Keratinocyte (primary cell): ENCODE measurements around the gene SURF1. TPM values are rescaled to one million over a fixed set of nuclear protein-coding genes. Genes with fewer than 3 reads are reported as not detected.

ENCODE experiments used
- DNase-seq: peaks from one replicate; pipeline ENCODE4 v3.0.0-alpha.2; 2011; ENCODE audit warnings: low read depth, missing footprints, low spot score
- FAIRE-seq: peaks from 2 replicates; lab custom pipeline; 2011; peaks lifted over from hg19 to GRCh38; lab: Jason Lieb, UNC
- H2AFZ ChIP-seq: 2 replicates; pipeline ENCODE4 v1.6.0; 2012; ENCODE audit warnings: low read length, control low read depth, inconsistent platforms; ENCODE audit not compliant: control insufficient read depth
- H3K27ac ChIP-seq: 2 replicates; pipeline ENCODE4 v1.5.1; 2011; ENCODE audit warnings: low read length; ENCODE audit not compliant: control insufficient read depth, insufficient read depth
- H3K27me3 ChIP-seq: 3 replicates; pipeline ENCODE4 v1.6.0; 2011; ENCODE audit warnings: low read length; ENCODE audit not compliant: control insufficient read depth, insufficient read depth; ENCODE audit errors: extremely low read depth
- H3K36me3 ChIP-seq, 2 experiments: 2 replicates in 1 of 2; 3 replicates in 1 of 2; pipeline ENCODE4 v1.5.1; 2011; ENCODE audit warnings: low read length in 2 of 2, mild to moderate bottlenecking in 1 of 2; ENCODE audit not compliant: control insufficient read depth in 2 of 2, insufficient read depth in 2 of 2; ENCODE audit errors: extremely low read depth in 1 of 2
- H3K4me1 ChIP-seq: 3 replicates; pipeline ENCODE4 v1.5.1; 2011; ENCODE audit warnings: low read length; ENCODE audit not compliant: control insufficient read depth, insufficient read depth; ENCODE audit errors: extremely low read depth
- H3K4me2 ChIP-seq: 3 replicates; pipeline ENCODE4 v1.6.0; 2011; ENCODE audit warnings: low read depth, low read length; ENCODE audit not compliant: control insufficient read depth, insufficient read depth; ENCODE audit errors: extremely low read depth
- H3K4me3 ChIP-seq, 3 experiments: fragments of 200-600 bp in 1 of 3; sonication (generic) in 1 of 3; 2 replicates in 2 of 3; 3 replicates in 1 of 3; pipeline ENCODE4 v1.5.1; 2011 to 2016; ENCODE audit warnings: low read length in 3 of 3, mild to moderate bottlenecking in 3 of 3, control low read depth in 2 of 3, inconsistent platforms in 1 of 3, low read depth in 1 of 3, mixed read lengths in 1 of 3, mixed run types in 1 of 3, moderate library complexity in 1 of 3; ENCODE audit not compliant: control insufficient read depth in 2 of 3, insufficient read depth in 2 of 3; ENCODE audit errors: extremely low read depth in 1 of 3
- H3K79me2 ChIP-seq: 2 replicates; pipeline ENCODE4 v1.6.0; 2012; ENCODE audit warnings: low read length; ENCODE audit not compliant: control insufficient read depth, insufficient read depth
- H3K9ac ChIP-seq: 3 replicates; pipeline ENCODE4 v1.6.0; 2011; ENCODE audit warnings: low read length; ENCODE audit not compliant: control insufficient read depth, insufficient read depth; ENCODE audit errors: extremely low read depth
- H3K9me1 ChIP-seq: 3 replicates; pipeline ENCODE4 v1.6.0; 2011; ENCODE audit warnings: low read length; ENCODE audit not compliant: control insufficient read depth, insufficient read depth; ENCODE audit errors: extremely low read depth
- H3K9me3 ChIP-seq: 2 replicates; pipeline ENCODE4 v1.5.1; 2012; ENCODE audit warnings: low read depth, low read length; ENCODE audit not compliant: control insufficient read depth
- H4K20me1 ChIP-seq: 3 replicates; pipeline ENCODE4 v1.6.0; 2011; ENCODE audit warnings: low read length; ENCODE audit not compliant: control insufficient read depth, insufficient read depth; ENCODE audit errors: extremely low read depth
- EZH2 ChIP-seq: IDR thresholded peaks from one replicate; pipeline ENCODE4 v1.6.1; 2012; ENCODE audit warnings: inconsistent platforms, mild to moderate bottlenecking, low read length, moderate library complexity
- dilution Hi-C: fragments of 300-500 bp; cut with MboI; formaldehyde crosslinking; loops from one replicate; pipeline ENCODE4 v1.7.0; 2020; ENCODE audit warnings: low sequenced_read_pairs; ENCODE audit not compliant: extremely low pct_ligation_motif_present
- polyA plus RNA-seq, 5 experiments: library from polyadenylated mRNA; depleted of rRNA in 3 of 5; stranded (reverse) in 3 of 5; stranded (forward) in 1 of 5; unstranded in 1 of 5; fragments of >200 nt; gene quantifications; 1 replicate in 1 of 5; 2 replicates in 3 of 5; 3 replicates in 1 of 5; pipeline versions ENCODE4 v1.2.1 to v1.2.3, GENCODE V29; 2011 to 2012; ENCODE audit warnings: missing spikeins in 2 of 5, low read depth in 1 of 5, low replicate concordance in 1 of 5
- TF ChIP-seq, protein P1 (sequence below), 3 experiments: IDR thresholded peaks in 1 of 3; conservative IDR thresholded peaks in 1 of 3; optimal IDR thresholded peaks in 1 of 3; 2 replicates in 2 of 3; 3 replicates in 1 of 3; pipeline versions ENCODE3 to v1.5.1; 2011; ENCODE audit warnings: low read length in 3 of 3, mild to moderate bottlenecking in 3 of 3, moderate library complexity in 2 of 3, control low read depth in 1 of 3, inconsistent platforms in 1 of 3; ENCODE audit not compliant: insufficient read depth in 2 of 3; ENCODE audit errors: extremely low read depth in 1 of 3

Gene SURF1
- polyA plus RNA-seq, 1 donor (not counting 4 experiments of a cell fraction or from before 2014, with no cell fraction given), result 31.1 TPM

DNA sequence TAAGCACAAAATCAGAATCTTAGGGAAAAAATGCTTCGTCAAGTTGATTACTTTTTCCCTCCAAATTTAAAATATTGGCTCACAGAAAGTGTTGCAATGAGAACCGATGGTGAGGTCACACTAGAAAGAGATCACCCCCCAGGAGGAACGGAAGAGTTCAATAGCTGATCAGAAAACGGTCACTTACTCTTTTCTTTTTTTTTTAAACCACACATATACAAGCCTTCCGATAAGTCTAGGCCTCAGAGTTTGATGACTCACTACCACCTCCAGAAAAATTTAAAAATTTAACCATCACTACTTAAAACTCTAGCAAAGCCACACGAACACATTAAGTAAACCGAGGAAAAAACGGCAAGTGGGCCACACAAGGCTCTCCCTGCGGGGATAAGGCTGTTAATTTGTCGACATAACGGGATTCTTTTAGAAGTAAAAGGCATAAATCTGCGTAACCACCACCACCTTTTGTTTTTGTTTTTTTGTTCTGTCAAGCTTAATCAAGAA lies 18.4 kb upstream of the SURF1 start:
- H3K9me1 ChIP-seq, result peaks cover 8% of the 10 kb centered on the region
- H4K20me1 ChIP-seq, result peaks cover 32% of the 10 kb centered on the region
- peaks cover 59% of the 10 kb centered on the region for H3K79me2 ChIP-seq
- H3K27me3 ChIP-seq, result no peaks in the 10 kb centered on the region
- H3K4me2 ChIP-seq, result peak overlapping the region; percentile 81
- peak overlapping the region; percentile 92 for H3K27ac ChIP-seq
- peaks cover 35% of the 10 kb centered on the region for H3K4me1 ChIP-seq
- DNase-seq (no peak), FAIRE-seq (no peak)
- H3K36me3 ChIP-seq, result peaks cover 20 to 21% of the 10 kb centered on the region in 2 experiments
- H3K9me3 ChIP-seq, result no peaks in the 10 kb centered on the region
- TF ChIP-seq EZH2, result no peak
- TF ChIP-seq, protein P1, sequence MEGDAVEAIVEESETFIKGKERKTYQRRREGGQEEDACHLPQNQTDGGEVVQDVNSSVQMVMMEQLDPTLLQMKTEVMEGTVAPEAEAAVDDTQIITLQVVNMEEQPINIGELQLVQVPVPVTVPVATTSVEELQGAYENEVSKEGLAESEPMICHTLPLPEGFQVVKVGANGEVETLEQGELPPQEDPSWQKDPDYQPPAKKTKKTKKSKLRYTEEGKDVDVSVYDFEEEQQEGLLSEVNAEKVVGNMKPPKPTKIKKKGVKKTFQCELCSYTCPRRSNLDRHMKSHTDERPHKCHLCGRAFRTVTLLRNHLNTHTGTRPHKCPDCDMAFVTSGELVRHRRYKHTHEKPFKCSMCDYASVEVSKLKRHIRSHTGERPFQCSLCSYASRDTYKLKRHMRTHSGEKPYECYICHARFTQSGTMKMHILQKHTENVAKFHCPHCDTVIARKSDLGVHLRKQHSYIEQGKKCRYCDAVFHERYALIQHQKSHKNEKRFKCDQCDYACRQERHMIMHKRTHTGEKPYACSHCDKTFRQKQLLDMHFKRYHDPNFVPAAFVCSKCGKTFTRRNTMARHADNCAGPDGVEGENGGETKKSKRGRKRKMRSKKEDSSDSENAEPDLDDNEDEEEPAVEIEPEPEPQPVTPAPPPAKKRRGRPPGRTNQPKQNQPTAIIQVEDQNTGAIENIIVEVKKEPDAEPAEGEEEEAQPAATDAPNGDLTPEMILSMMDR (optimal IDR thresholded peaks at IDR 0.05 in 1 of 3, IDR thresholded peaks at IDR 0.05 in 1 of 3, conservative IDR thresholded peaks at IDR 0.05 in 1 of 3; ENCODE audit: extremely low read depth in 1 of 3, insufficient read depth in 2 of 3, low read length in 3 of 3), result no peak
- H3K4me3 ChIP-seq, result peak overlapping the region; percentile 83 to 99 (median 95)
- dilution Hi-C loops, result no loop called here
- peak overlapping the region; percentile 97 for H3K9ac ChIP-seq
- H2AFZ ChIP-seq, result no peak overlapping the region

DNA sequence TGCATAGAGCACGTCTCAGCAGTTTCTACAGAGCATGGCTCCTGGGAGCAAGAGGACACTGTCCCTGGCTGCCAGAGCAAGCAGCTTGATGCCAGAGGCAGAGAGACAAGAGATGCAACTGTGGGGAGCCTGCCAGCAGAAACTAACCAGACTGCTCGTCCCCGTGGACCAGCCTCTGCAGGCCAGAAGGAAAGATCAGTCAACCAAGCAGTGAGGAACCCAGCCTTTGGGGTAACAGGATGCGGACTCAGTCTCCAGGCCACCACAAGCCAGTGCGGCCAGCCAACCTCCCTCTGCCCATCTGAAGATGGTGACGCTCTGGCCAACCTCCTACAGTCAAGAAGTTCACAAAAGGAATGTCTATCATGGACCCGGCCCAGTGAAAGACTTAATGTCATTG lies 15.9 kb upstream of the SURF1 start:
- TF ChIP-seq, protein P1 (optimal IDR thresholded peaks at IDR 0.05 in 1 of 3, IDR thresholded peaks at IDR 0.05 in 1 of 3, conservative IDR thresholded peaks at IDR 0.05 in 1 of 3; ENCODE audit: extremely low read depth in 1 of 3, insufficient read depth in 2 of 3, low read length in 3 of 3), result no peak
- TF ChIP-seq EZH2, result no peak
- Histone ChIP-seq H3K4me3 (no peak overlapping the region), H3K36me3 (peaks cover 26 to 37% of the 10 kb centered on the region in 2 experiments), H3K79me2 (peaks cover 84% of the 10 kb centered on the region), H3K27me3 (no peaks in the 10 kb centered on the region), H3K9me1 (peaks cover 8% of the 10 kb centered on the region), H3K4me2 (peak overlapping the region; percentile 73), H3K4me1 (peaks cover 53% of the 10 kb centered on the region), H2AFZ (no peak overlapping the region), H3K27ac (no peak overlapping the region), H3K9ac (no peak overlapping the region), H4K20me1 (peaks cover 56% of the 10 kb centered on the region), H3K9me3 (no peaks in the 10 kb centered on the region)
- FAIRE-seq, result no peak
- DNase-seq, result no peak
- dilution Hi-C loops, result no loop called here
